ENCODE results near the gene LRRC4C.

LRRC4C gene

DNA sequence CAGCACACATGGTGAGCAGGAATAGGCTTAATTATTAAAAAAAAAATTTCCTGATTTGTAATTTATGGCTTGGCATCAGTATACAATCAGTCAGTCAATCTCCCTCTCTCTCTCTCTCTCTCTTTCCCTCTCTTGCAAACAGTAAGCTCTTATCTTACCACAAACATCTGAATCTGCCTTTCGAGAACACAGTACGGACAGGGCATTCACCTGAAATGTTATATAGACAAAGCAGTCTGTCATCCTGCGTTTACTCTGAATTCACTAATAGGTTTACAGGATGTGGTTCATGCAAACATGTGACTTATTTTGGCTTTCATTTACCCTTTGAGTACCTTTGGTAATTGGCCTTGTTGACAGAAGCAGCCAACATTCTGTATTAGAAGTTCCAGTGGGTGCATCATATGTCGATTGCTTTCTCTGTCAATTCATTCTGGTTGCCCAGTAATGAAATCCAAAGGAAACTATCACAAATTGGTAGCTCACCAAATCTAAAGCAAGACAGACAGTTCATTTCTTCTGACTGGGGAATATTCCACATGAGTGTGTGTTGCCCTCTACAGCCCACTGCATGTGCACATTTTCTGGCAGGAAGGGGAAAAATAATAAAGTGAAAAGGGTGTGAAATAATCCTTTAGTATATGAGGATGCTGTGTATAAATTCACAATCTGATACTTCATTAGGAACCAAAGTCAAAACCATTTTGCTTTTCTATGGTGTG is 1058.2 kb downstream of the LRRC4C start:
- no peak overlapping the region for H3K27ac ChIP-seq (ENCODE audit: low read length)
- H3K27me3 ChIP-seq (ENCODE audit: control insufficient read depth, insufficient read depth, low read length): no peaks in the 10 kb centered on the region
- no peaks in the 10 kb centered on the region for H3K4me1 ChIP-seq (ENCODE audit: control insufficient read depth, insufficient read depth, low read length)
- no peaks in the 10 kb centered on the region for H3K9me3 ChIP-seq (ENCODE audit: control insufficient read depth, insufficient read depth, low read length)
- no peaks in the 10 kb centered on the region for H3K36me3 ChIP-seq (ENCODE audit: control insufficient read depth, insufficient read depth, low read length)
- H3K4me3 ChIP-seq (ENCODE audit: low read length): no peak overlapping the region
- no CpG with 5 or more reads among the region's 4 CpGs for WGBS (ENCODE audit: insufficient coverage, insufficient read length)
- no peak for DNase-seq (ENCODE audit: low read depth, low spot score)

GRCh38 chr11:40397141-40397540 is 1062.3 kb downstream of the LRRC4C start:
- no peak overlapping the region for H3K4me3 ChIP-seq (ENCODE audit: low read length)
- H3K27ac ChIP-seq (ENCODE audit: low read length): no peak overlapping the region
- no CpG with 5 or more reads among the region's 3 CpGs for WGBS (ENCODE audit: insufficient coverage, insufficient read length)
- no peaks in the 10 kb centered on the region for H3K4me1 ChIP-seq (ENCODE audit: control insufficient read depth, insufficient read depth, low read length)
- no peaks in the 10 kb centered on the region for H3K27me3 ChIP-seq (ENCODE audit: control insufficient read depth, insufficient read depth, low read length)
- H3K9me3 ChIP-seq (ENCODE audit: control insufficient read depth, insufficient read depth, low read length): no peaks in the 10 kb centered on the region
- DNase-seq (ENCODE audit: low read depth, low spot score): no peak
- H3K36me3 ChIP-seq (ENCODE audit: control insufficient read depth, insufficient read depth, low read length): no peaks in the 10 kb centered on the region

DNA sequence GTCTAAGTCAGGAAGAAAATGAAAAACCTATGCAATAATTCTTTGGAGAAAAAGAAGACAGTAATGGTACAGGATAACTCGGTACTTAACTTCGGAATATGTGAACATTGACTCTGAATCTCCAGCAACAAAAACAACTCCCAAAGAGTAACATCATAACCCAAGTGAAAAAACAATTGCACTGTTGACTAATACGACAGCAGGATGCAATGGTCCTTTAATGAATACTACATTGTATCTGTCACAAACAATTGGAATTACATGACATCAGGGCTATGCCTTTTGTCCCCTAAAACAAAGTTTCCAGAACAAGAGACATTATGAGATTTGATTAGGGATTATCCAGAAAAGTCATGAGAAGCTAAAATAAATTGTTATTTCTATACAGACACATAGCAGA is 1065.9 kb downstream of the LRRC4C start:
- Histone ChIP-seq H3K36me3 (ENCODE audit: control insufficient read depth, insufficient read depth, low read length) (no peaks in the 10 kb centered on the region), H3K27me3 (ENCODE audit: control insufficient read depth, insufficient read depth, low read length) (no peaks in the 10 kb centered on the region), H3K4me3 (ENCODE audit: low read length) (no peak overlapping the region), H3K27ac (ENCODE audit: low read length) (no peak overlapping the region), H3K9me3 (ENCODE audit: control insufficient read depth, insufficient read depth, low read length) (no peaks in the 10 kb centered on the region), H3K4me1 (ENCODE audit: control insufficient read depth, insufficient read depth, low read length) (no peaks in the 10 kb centered on the region)
- WGBS (ENCODE audit: insufficient coverage, insufficient read length): no CpG with 5 or more reads among the region's 3 CpGs
- no peak for DNase-seq (ENCODE audit: low read depth, low spot score)

GRCh38 chr11:40391679-40392078 is 1067.8 kb downstream of the LRRC4C start:
- Histone ChIP-seq H3K36me3 (ENCODE audit: control insufficient read depth, insufficient read depth, low read length) (no peaks in the 10 kb centered on the region), H3K9me3 (ENCODE audit: control insufficient read depth, insufficient read depth, low read length) (no peaks in the 10 kb centered on the region), H3K27me3 (ENCODE audit: control insufficient read depth, insufficient read depth, low read length) (no peaks in the 10 kb centered on the region), H3K4me3 (ENCODE audit: low read length) (no peak overlapping the region), H3K4me1 (ENCODE audit: control insufficient read depth, insufficient read depth, low read length) (no peaks in the 10 kb centered on the region), H3K27ac (ENCODE audit: low read length) (no peak overlapping the region)
- DNase-seq (ENCODE audit: low read depth, low spot score): no peak
- WGBS (ENCODE audit: insufficient coverage, insufficient read length): no CpG with 5 or more reads among the region's 3 CpGs

DNA sequence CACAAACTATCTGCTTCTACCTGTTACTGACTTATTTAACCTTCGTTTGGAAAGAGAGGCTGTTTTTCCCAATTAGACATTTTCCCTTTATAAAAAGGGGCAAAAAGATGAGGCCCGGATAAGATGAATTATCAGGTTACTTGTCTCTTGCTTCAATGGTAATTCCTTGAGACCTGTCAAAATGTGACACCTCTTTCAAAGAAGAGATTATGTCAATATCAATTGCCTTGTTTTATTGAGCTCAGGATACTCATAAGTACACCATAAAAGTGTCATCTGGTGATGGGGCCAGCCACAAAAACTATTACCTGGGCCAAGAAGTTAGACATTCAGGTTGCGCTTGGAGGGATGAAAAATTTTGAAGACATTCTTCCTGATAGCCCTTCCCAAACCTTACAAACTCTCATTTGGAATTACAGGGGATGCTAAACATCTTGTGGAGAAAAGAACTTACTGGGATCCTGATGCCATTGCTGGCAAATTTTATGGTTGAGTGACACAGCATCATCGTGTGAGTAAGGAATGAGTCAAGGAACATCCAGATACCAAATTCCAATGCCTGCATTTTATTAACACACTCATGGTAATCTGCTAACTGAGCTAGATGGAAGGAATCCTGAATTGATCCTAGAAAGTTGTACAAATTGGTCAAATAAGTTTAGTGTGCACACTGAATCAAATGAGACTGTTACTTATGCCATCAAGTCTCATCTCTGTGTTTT is 1071.2 kb downstream of the LRRC4C start:
- Histone ChIP-seq H3K27me3 (ENCODE audit: control insufficient read depth, insufficient read depth, low read length) (no peaks in the 10 kb centered on the region), H3K9me3 (ENCODE audit: control insufficient read depth, insufficient read depth, low read length) (no peaks in the 10 kb centered on the region), H3K36me3 (ENCODE audit: control insufficient read depth, insufficient read depth, low read length) (no peaks in the 10 kb centered on the region), H3K4me3 (ENCODE audit: low read length) (no peak overlapping the region), H3K4me1 (ENCODE audit: control insufficient read depth, insufficient read depth, low read length) (no peaks in the 10 kb centered on the region), H3K27ac (ENCODE audit: low read length) (no peak overlapping the region)
- DNase-seq (ENCODE audit: low read depth, low spot score): no peak
- WGBS (ENCODE audit: insufficient coverage, insufficient read length): no CpG with 5 or more reads among the region's 4 CpGs

DNA sequence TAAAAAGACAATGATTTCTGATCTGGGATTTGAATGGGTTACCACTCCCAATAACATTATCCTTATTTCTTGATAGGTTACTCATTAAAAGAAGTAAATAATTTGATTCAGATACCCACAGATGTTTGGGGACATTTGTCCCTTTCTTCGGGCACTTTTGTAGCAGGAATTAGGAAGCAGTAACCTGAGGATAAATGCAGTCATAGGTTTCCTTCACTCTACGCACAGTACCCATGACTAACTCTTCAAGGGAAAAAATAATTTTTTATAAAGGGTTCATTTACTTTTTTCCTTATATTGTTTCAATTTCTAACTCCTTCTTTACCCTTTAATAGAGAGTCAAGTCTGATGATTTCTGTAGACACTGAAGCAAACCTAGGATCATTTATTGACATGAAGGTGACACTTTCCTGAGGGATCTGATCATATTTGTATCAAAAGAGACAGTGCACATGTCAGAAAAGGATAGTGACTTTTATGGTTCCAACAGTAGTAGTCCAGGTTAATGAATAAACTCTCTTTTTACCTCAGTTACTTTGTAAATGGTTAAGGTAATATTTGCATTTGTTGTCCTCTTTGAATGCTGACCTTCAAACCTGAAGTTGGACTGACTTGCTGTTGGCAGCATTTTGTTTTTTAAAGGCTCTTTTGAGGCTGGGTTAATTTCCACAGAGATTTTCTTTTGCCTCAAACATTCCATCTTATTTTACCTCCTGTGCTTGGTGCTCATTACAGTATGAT is 1072.0 kb downstream of the LRRC4C start:
- H3K4me3 ChIP-seq (ENCODE audit: low read length): no peak overlapping the region
- H3K4me1 ChIP-seq (ENCODE audit: control insufficient read depth, insufficient read depth, low read length): no peaks in the 10 kb centered on the region
- WGBS (ENCODE audit: insufficient coverage, insufficient read length): no CpG with 5 or more reads among the region's 2 CpGs
- H3K36me3 ChIP-seq (ENCODE audit: control insufficient read depth, insufficient read depth, low read length): no peaks in the 10 kb centered on the region
- no peak overlapping the region for H3K27ac ChIP-seq (ENCODE audit: low read length)
- H3K27me3 ChIP-seq (ENCODE audit: control insufficient read depth, insufficient read depth, low read length): no peaks in the 10 kb centered on the region
- no peak for DNase-seq (ENCODE audit: low read depth, low spot score)
- no peaks in the 10 kb centered on the region for H3K9me3 ChIP-seq (ENCODE audit: control insufficient read depth, insufficient read depth, low read length)

DNA sequence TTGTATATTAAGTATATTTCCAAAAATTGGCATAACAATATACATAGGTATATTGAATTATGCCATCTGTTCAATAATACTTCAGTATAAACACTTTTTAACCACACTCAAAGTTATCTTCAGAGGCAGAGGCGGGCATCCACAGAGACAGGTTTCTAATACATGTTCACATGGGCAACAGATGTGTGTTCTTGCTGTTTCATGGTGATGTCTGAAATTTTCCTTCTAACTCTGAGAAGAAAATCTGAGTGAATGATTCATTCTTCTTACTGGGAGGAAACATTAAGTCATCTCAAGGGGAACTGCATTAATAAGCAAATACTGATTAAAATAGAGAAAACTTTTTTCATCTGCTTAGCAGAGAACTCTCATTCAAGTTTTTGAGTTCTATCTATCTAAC is 1074.5 kb downstream of the LRRC4C start:
- H3K9me3 ChIP-seq (ENCODE audit: control insufficient read depth, insufficient read depth, low read length): no peaks in the 10 kb centered on the region
- H3K27me3 ChIP-seq (ENCODE audit: control insufficient read depth, insufficient read depth, low read length): no peaks in the 10 kb centered on the region
- no peak overlapping the region for H3K27ac ChIP-seq (ENCODE audit: low read length)
- no peak for DNase-seq (ENCODE audit: low read depth, low spot score)
- H3K4me1 ChIP-seq (ENCODE audit: control insufficient read depth, insufficient read depth, low read length): no peaks in the 10 kb centered on the region
- no peak overlapping the region for H3K4me3 ChIP-seq (ENCODE audit: low read length)
- no CpG with 5 or more reads among the region's 1 CpG for WGBS (ENCODE audit: insufficient coverage, insufficient read length)
- no peaks in the 10 kb centered on the region for H3K36me3 ChIP-seq (ENCODE audit: control insufficient read depth, insufficient read depth, low read length)

DNA sequence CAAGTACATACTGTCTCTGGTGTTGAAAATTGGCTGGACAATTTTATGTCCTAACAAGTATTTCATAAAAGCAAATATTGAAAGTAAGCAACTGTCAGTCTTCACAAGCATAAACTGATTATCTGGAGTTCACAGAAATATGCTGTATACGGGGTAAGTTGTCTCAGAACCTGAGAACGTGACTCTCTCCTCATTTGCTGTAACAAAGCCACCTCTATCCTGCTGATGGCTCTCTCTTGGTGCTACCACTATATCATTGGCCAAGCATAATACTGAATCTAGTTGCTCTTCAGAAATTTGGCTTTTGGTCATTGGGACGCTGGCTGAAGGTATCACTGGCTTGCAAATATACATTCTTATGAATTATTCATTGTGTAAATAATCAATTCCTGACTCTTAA is 1078.0 kb downstream of the LRRC4C start:
- H3K4me1 ChIP-seq (ENCODE audit: control insufficient read depth, insufficient read depth, low read length): no peaks in the 10 kb centered on the region
- no peaks in the 10 kb centered on the region for H3K36me3 ChIP-seq (ENCODE audit: control insufficient read depth, insufficient read depth, low read length)
- no peaks in the 10 kb centered on the region for H3K27me3 ChIP-seq (ENCODE audit: control insufficient read depth, insufficient read depth, low read length)
- WGBS (ENCODE audit: insufficient coverage, insufficient read length): no CpG with 5 or more reads among the region's 3 CpGs
- H3K4me3 ChIP-seq (ENCODE audit: low read length): no peak overlapping the region
- no peak for DNase-seq (ENCODE audit: low read depth, low spot score)
- H3K9me3 ChIP-seq (ENCODE audit: control insufficient read depth, insufficient read depth, low read length): no peaks in the 10 kb centered on the region
- H3K27ac ChIP-seq (ENCODE audit: low read length): no peak overlapping the region

GRCh38 chr11:40380835-40381234 is 1078.6 kb downstream of the LRRC4C start:
- WGBS (ENCODE audit: insufficient coverage, insufficient read length): no CpG with 5 or more reads among the region's 5 CpGs
- no peak for DNase-seq (ENCODE audit: low read depth, low spot score)

GRCh38 chr11:40376331-40376730 is 1083.1 kb downstream of the LRRC4C start:
- no peaks in the 10 kb centered on the region for H3K36me3 ChIP-seq (ENCODE audit: control insufficient read depth, insufficient read depth, low read length)
- H3K4me3 ChIP-seq (ENCODE audit: low read length): no peak overlapping the region
- no peak for DNase-seq (ENCODE audit: low read depth, low spot score)
- no peaks in the 10 kb centered on the region for H3K9me3 ChIP-seq (ENCODE audit: control insufficient read depth, insufficient read depth, low read length)
- no peaks in the 10 kb centered on the region for H3K4me1 ChIP-seq (ENCODE audit: control insufficient read depth, insufficient read depth, low read length)
- no peaks in the 10 kb centered on the region for H3K27me3 ChIP-seq (ENCODE audit: control insufficient read depth, insufficient read depth, low read length)
- H3K27ac ChIP-seq (ENCODE audit: low read length): no peak overlapping the region
- no CpG with 5 or more reads among the region's 3 CpGs for WGBS (ENCODE audit: insufficient coverage, insufficient read length)

More at GRCh38 chr11:40380835-40381234, 1078.6 kb downstream of the LRRC4C start:
- Histone ChIP-seq H3K27me3 (ENCODE audit: control insufficient read depth, insufficient read depth, low read length) (no peaks in the 10 kb centered on the region), H3K4me3 (ENCODE audit: low read length) (no peak overlapping the region), H3K27ac (ENCODE audit: low read length) (no peak overlapping the region), H3K4me1 (ENCODE audit: control insufficient read depth, insufficient read depth, low read length) (no peaks in the 10 kb centered on the region), H3K9me3 (ENCODE audit: control insufficient read depth, insufficient read depth, low read length) (no peaks in the 10 kb centered on the region), H3K36me3 (ENCODE audit: control insufficient read depth, insufficient read depth, low read length) (no peaks in the 10 kb centered on the region)

Measured in iPS DF 6.9 (cell line).